ENCODE data around the gene RBCK1.
A peak's percentile ranks its signal among the peaks of the same experiment; 100 is the strongest.

The RBCK1 gene

GRCh38 chr20:438571-439469 is 30.7 kb downstream of the RBCK1 start:
- no peak overlapping the region for H2AFZ ChIP-seq (ENCODE audit: low read length)
- peak overlapping the region; percentile 93 for H3K4me2 ChIP-seq (ENCODE audit: low read depth, low read length, poor library complexity, severe bottlenecking)
- peaks cover 21% of the 10 kb centered on the region for H3F3A ChIP-seq (ENCODE audit: low read depth)
- no peaks in the 10 kb centered on the region for H3K9me3 ChIP-seq (ENCODE audit: insufficient read depth, low read depth, low read length)
- peaks cover 65% of the 10 kb centered on the region for H3K36me3 ChIP-seq (ENCODE audit: insufficient read depth, low read length)
- no peaks in the 10 kb centered on the region for H4K20me1 ChIP-seq (ENCODE audit: insufficient read depth, low read length, poor library complexity, severe bottlenecking)
- TF ChIP-seq EZH2phosphoT487 (IDR thresholded peaks at IDR 0.05; ENCODE audit: borderline replicate concordance), result no peak
- H3K9me2 ChIP-seq (replicated peaks; ENCODE audit: low read depth, low read length), result no peaks in the 10 kb centered on the region
- peak overlapping the region; percentile 80 for H3K9ac ChIP-seq (ENCODE audit: low read depth, low read length, poor library complexity, severe bottlenecking)
- H3K4me3 ChIP-seq (ENCODE audit: low read length, poor library complexity, severe bottlenecking), result peak overlapping the region; percentile 71
- no peaks in the 10 kb centered on the region for H3K27me3 ChIP-seq (ENCODE audit: insufficient read depth, low read length, poor library complexity, severe bottlenecking)
- H3K79me2 ChIP-seq (ENCODE audit: insufficient read depth, low read length), result 0 out of 2 replicates have a peak, but pooled peaks cover 12% of the 10 kb centered on the region
- peaks cover 54% of the 10 kb centered on the region for H3K4me1 ChIP-seq (ENCODE audit: insufficient read depth, low read length, poor library complexity, severe bottlenecking)

- Histone ChIP-seq H3K9me3 (ENCODE audit: insufficient read depth, low read depth, low read length) (no peaks in the 10 kb centered on the region), H3K79me2 (ENCODE audit: insufficient read depth, low read length) (0 out of 2 replicates have a peak, but pooled peaks cover 14% of the 10 kb centered on the region), H3K9ac (ENCODE audit: low read depth, low read length, poor library complexity, severe bottlenecking) (peak overlapping the region; percentile 80), H3F3A (ENCODE audit: low read depth) (peaks cover 21% of the 10 kb centered on the region), H3K4me3 (ENCODE audit: low read length, poor library complexity, severe bottlenecking) (no peak overlapping the region), H3K4me1 (ENCODE audit: insufficient read depth, low read length, poor library complexity, severe bottlenecking) (peaks cover 52% of the 10 kb centered on the region), H4K20me1 (ENCODE audit: insufficient read depth, low read length, poor library complexity, severe bottlenecking) (no peaks in the 10 kb centered on the region), H2AFZ (ENCODE audit: low read length) (no peak overlapping the region), H3K4me2 (ENCODE audit: low read depth, low read length, poor library complexity, severe bottlenecking) (peak overlapping the region; percentile 93), H3K27me3 (ENCODE audit: insufficient read depth, low read length, poor library complexity, severe bottlenecking) (no peaks in the 10 kb centered on the region), H3K9me2 (replicated peaks; ENCODE audit: low read depth, low read length) (no peaks in the 10 kb centered on the region), H3K36me3 (ENCODE audit: insufficient read depth, low read length) (peaks cover 71% of the 10 kb centered on the region)
- TF ChIP-seq CTCF (conservative IDR thresholded peaks at IDR 0.05; ENCODE audit: low read length) (no peak), EZH2phosphoT487 (IDR thresholded peaks at IDR 0.05; ENCODE audit: borderline replicate concordance) (no peak)
Observed at GRCh38 chr20:440148-440547, 32.0 kb downstream of the RBCK1 start.

- no peak for TF ChIP-seq EZH2phosphoT487 (IDR thresholded peaks at IDR 0.05; ENCODE audit: borderline replicate concordance)
- no peak for TF ChIP-seq CTCF (conservative IDR thresholded peaks at IDR 0.05; ENCODE audit: low read length)
Observed at GRCh38 chr20:440636-441035, 32.5 kb downstream of the RBCK1 start.

More at GRCh38 chr20:440636-441035, 32.5 kb downstream of the RBCK1 start:
- H3K9me3 ChIP-seq (ENCODE audit: insufficient read depth, low read depth, low read length), result no peaks in the 10 kb centered on the region
- H4K20me1 ChIP-seq (ENCODE audit: insufficient read depth, low read length, poor library complexity, severe bottlenecking), result no peaks in the 10 kb centered on the region
- no peak overlapping the region for H3K4me2 ChIP-seq (ENCODE audit: low read depth, low read length, poor library complexity, severe bottlenecking)
- H3K4me1 ChIP-seq (ENCODE audit: insufficient read depth, low read length, poor library complexity, severe bottlenecking), result peaks cover 51% of the 10 kb centered on the region
- no peak overlapping the region for H3K4me3 ChIP-seq (ENCODE audit: low read length, poor library complexity, severe bottlenecking)
- H3K9me2 ChIP-seq (replicated peaks; ENCODE audit: low read depth, low read length), result no peaks in the 10 kb centered on the region
- peaks cover 19% of the 10 kb centered on the region; the same call in 1 of the 2 replicates for H3K79me2 ChIP-seq (ENCODE audit: insufficient read depth, low read length)
- no peak overlapping the region for H2AFZ ChIP-seq (ENCODE audit: low read length)
- peaks cover 72% of the 10 kb centered on the region for H3K36me3 ChIP-seq (ENCODE audit: insufficient read depth, low read length)
- peaks cover 21% of the 10 kb centered on the region for H3F3A ChIP-seq (ENCODE audit: low read depth)
- no peaks in the 10 kb centered on the region for H3K27me3 ChIP-seq (ENCODE audit: insufficient read depth, low read length, poor library complexity, severe bottlenecking)
- no peak overlapping the region for H3K9ac ChIP-seq (ENCODE audit: low read depth, low read length, poor library complexity, severe bottlenecking)
